ENCODE measurements around the gene ARHGAP24.

- TF ChIP-seq, protein P1, sequence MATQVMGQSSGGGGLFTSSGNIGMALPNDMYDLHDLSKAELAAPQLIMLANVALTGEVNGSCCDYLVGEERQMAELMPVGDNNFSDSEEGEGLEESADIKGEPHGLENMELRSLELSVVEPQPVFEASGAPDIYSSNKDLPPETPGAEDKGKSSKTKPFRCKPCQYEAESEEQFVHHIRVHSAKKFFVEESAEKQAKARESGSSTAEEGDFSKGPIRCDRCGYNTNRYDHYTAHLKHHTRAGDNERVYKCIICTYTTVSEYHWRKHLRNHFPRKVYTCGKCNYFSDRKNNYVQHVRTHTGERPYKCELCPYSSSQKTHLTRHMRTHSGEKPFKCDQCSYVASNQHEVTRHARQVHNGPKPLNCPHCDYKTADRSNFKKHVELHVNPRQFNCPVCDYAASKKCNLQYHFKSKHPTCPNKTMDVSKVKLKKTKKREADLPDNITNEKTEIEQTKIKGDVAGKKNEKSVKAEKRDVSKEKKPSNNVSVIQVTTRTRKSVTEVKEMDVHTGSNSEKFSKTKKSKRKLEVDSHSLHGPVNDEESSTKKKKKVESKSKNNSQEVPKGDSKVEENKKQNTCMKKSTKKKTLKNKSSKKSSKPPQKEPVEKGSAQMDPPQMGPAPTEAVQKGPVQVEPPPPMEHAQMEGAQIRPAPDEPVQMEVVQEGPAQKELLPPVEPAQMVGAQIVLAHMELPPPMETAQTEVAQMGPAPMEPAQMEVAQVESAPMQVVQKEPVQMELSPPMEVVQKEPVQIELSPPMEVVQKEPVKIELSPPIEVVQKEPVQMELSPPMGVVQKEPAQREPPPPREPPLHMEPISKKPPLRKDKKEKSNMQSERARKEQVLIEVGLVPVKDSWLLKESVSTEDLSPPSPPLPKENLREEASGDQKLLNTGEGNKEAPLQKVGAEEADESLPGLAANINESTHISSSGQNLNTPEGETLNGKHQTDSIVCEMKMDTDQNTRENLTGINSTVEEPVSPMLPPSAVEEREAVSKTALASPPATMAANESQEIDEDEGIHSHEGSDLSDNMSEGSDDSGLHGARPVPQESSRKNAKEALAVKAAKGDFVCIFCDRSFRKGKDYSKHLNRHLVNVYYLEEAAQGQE (IDR thresholded peaks at IDR 0.05; ENCODE audit: unreplicated experiment): no peak
- TF ChIP-seq, protein P2, sequence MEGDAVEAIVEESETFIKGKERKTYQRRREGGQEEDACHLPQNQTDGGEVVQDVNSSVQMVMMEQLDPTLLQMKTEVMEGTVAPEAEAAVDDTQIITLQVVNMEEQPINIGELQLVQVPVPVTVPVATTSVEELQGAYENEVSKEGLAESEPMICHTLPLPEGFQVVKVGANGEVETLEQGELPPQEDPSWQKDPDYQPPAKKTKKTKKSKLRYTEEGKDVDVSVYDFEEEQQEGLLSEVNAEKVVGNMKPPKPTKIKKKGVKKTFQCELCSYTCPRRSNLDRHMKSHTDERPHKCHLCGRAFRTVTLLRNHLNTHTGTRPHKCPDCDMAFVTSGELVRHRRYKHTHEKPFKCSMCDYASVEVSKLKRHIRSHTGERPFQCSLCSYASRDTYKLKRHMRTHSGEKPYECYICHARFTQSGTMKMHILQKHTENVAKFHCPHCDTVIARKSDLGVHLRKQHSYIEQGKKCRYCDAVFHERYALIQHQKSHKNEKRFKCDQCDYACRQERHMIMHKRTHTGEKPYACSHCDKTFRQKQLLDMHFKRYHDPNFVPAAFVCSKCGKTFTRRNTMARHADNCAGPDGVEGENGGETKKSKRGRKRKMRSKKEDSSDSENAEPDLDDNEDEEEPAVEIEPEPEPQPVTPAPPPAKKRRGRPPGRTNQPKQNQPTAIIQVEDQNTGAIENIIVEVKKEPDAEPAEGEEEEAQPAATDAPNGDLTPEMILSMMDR (conservative IDR thresholded peaks at IDR 0.05; ENCODE audit: low read depth in 2 of 2): no peak
- TF ChIP-seq EZH2phosphoT487 (IDR thresholded peaks at IDR 0.05; ENCODE audit: unreplicated experiment) (no peak), STAT1 (IDR thresholded peaks at IDR 0.05; ENCODE audit: unreplicated experiment) (no peak), EZH2 (IDR thresholded peaks at IDR 0.05; ENCODE audit: low read depth, unreplicated experiment) (no peak), POLR2AphosphoS5 (IDR thresholded peaks at IDR 0.05; ENCODE audit: low read depth) (no peak), CREB1 (CRISPR knock-in tag; IDR thresholded peaks at IDR 0.05; ENCODE audit: low read depth) (no peak)
- TF ChIP-seq, protein P3, sequence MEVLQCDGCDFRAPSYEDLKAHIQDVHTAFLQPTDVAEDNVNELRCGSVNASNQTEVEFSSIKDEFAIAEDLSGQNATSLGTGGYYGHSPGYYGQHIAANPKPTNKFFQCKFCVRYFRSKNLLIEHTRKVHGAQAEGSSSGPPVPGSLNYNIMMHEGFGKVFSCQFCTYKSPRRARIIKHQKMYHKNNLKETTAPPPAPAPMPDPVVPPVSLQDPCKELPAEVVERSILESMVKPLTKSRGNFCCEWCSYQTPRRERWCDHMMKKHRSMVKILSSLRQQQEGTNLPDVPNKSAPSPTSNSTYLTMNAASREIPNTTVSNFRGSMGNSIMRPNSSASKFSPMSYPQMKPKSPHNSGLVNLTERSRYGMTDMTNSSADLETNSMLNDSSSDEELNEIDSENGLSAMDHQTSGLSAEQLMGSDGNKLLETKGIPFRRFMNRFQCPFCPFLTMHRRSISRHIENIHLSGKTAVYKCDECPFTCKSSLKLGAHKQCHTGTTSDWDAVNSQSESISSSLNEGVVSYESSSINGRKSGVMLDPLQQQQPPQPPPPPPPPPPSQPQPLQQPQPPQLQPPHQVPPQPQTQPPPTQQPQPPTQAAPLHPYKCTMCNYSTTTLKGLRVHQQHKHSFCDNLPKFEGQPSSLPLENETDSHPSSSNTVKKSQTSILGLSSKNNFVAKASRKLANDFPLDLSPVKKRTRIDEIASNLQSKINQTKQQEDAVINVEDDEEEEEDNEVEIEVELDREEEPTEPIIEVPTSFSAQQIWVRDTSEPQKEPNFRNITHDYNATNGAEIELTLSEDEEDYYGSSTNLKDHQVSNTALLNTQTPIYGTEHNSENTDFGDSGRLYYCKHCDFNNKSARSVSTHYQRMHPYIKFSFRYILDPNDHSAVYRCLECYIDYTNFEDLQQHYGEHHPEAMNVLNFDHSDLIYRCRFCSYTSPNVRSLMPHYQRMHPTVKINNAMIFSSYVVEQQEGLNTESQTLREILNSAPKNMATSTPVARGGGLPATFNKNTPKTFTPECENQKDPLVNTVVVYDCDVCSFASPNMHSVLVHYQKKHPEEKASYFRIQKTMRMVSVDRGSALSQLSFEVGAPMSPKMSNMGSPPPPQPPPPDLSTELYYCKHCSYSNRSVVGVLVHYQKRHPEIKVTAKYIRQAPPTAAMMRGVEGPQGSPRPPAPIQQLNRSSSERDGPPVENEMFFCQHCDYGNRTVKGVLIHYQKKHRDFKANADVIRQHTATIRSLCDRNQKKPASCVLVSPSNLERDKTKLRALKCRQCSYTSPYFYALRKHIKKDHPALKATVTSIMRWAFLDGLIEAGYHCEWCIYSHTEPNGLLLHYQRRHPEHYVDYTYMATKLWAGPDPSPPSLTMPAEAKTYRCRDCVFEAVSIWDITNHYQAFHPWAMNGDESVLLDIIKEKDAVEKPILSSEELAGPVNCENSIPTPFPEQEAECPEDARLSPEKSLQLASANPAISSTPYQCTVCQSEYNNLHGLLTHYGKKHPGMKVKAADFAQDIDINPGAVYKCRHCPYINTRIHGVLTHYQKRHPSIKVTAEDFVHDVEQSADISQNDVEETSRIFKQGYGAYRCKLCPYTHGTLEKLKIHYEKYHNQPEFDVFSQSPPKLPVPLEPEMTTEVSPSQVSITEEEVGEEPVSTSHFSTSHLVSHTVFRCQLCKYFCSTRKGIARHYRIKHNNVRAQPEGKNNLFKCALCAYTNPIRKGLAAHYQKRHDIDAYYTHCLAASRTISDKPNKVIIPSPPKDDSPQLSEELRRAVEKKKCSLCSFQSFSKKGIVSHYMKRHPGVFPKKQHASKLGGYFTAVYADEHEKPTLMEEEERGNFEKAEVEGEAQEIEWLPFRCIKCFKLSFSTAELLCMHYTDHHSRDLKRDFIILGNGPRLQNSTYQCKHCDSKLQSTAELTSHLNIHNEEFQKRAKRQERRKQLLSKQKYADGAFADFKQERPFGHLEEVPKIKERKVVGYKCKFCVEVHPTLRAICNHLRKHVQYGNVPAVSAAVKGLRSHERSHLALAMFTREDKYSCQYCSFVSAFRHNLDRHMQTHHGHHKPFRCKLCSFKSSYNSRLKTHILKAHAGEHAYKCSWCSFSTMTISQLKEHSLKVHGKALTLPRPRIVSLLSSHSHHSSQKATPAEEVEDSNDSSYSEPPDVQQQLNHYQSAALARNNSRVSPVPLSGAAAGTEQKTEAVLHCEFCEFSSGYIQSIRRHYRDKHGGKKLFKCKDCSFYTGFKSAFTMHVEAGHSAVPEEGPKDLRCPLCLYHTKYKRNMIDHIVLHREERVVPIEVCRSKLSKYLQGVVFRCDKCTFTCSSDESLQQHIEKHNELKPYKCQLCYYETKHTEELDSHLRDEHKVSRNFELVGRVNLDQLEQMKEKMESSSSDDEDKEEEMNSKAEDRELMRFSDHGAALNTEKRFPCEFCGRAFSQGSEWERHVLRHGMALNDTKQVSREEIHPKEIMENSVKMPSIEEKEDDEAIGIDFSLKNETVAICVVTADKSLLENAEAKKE (CRISPR knock-in tag; IDR thresholded peaks at IDR 0.05): no peak
Measured at GRCh38 chr4:85431156-85431555, 43.8 kb upstream of the ARHGAP24 start.
